Suprapubic skin (tissue), 4 donors: ENCODE measurements around the gene IGF2BP3. TPM values are rescaled to one million over a fixed set of nuclear protein-coding genes. Genes with fewer than 3 reads are reported as not detected.
A peak's percentile ranks its signal among the peaks of the same experiment; 100 is the strongest.

ENCODE experiments used
- DNase-seq, 2 donors: peaks; one replicate each; pipeline ENCODE4 v3.0.0-alpha.2; 2019; ENCODE audit warnings: low spot score in 2 of 2
- H3K27ac ChIP-seq: fragments of 200-600 bp; sonication (generic); one replicate; pipeline ENCODE4 v1.5.1; 2019
- H3K27me3 ChIP-seq: fragments of 200-600 bp; sonication (generic); one replicate; pipeline ENCODE4 v1.5.1; 2019
- H3K36me3 ChIP-seq: fragments of 200-600 bp; sonication (generic); one replicate; pipeline ENCODE4 v1.5.1; 2019
- H3K4me1 ChIP-seq: fragments of 200-600 bp; sonication (generic); one replicate; pipeline ENCODE4 v1.5.1; 2019
- H3K4me3 ChIP-seq: fragments of 200-600 bp; sonication (generic); one replicate; pipeline ENCODE4 v1.5.1; 2019; ENCODE audit warnings: mild to moderate bottlenecking
- H3K9me3 ChIP-seq: fragments of 200-600 bp; sonication (generic); one replicate; pipeline ENCODE4 v1.5.1; 2019
- EP300 ChIP-seq: sonication (generic); formaldehyde crosslinking; IDR thresholded peaks from one replicate; pipeline ENCODE4 v1.6.1; 2017; ENCODE audit warnings: antibody characterized with exemption
- POLR2A ChIP-seq, 2 donors: fragments of 450-650 bp; IDR thresholded peaks; one replicate each; pipeline ENCODE4 v1.6.1; 2017; ENCODE audit warnings: antibody characterized with exemption in 2 of 2, mild to moderate bottlenecking in 2 of 2, moderate library complexity in 2 of 2
- POLR2AphosphoS5 ChIP-seq, 3 donors: sonication (generic); formaldehyde crosslinking; IDR thresholded peaks; one replicate each; pipeline ENCODE4 v1.6.1; 2017; ENCODE audit warnings: antibody characterized with exemption in 3 of 3
- WGBS: methylation state at CpG from one replicate; pipeline ENCODE4 v1.1.5; 2018; 5-methylcytosine and 5-hydroxymethylcytosine counted together
- total RNA-seq, 4 donors: library from RNA; depleted of rRNA; stranded (reverse); fragments of >200 nt; gene quantifications; one replicate each; pipeline ENCODE4 v1.1.0, GENCODE V29; 2016
- TF ChIP-seq, protein P1 (sequence below), 2 donors: fragments of 200-600 bp in 1 of 2; fragments of 450-650 bp in 1 of 2; sonication (generic) in 1 of 2; IDR thresholded peaks; one replicate each; pipeline ENCODE4 v1.5.1; 2016 to 2019; ENCODE audit warnings: antibody characterized with exemption in 2 of 2, mild to moderate bottlenecking in 1 of 2, moderate library complexity in 1 of 2

Gene IGF2BP3
- total RNA-seq, 4 donors from 2014 or later, result 0.47 to 1.9 TPM; not detected in 2

DNA sequence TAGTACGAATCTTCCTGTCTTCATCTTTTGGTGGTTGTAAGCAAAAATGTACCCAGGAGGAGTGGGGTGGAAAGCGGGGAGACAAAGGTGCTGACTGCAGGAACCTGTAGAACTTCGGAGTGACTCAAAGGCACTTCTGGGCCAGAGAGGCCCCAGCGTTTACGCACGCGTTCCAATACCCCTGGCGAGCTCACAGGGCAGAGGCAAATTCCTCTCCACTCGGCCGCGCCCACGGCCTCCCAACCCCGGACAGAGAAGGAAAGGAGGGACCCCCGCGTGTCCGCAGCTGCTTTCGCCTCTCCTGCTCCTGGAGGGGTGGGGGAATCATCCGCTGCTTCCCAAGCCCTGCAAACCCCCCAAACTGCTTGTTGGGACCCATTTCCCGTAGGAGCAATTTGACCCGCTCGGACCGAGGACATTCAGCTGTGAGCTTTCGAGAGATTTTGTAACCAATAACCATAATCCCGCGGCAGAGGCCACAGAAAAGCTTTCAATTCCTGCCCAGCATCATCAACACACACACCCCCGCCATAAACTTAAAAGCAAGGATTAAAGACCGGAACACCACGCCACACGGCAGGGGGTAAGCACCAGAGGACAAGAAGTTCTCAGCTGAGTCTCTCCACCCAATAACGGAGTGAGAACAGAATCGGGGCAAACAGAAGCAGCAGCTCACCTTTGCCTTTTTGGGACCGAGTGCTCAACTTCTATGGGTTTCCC is 2.3 kb downstream of the IGF2BP3 start:
- Histone ChIP-seq H3K27ac (no peak overlapping the region), H3K9me3 (no peaks in the 10 kb centered on the region), H3K4me1 (peaks cover 40% of the 10 kb centered on the region), H3K27me3 (peaks cover 100% of the 10 kb centered on the region), H3K4me3 (peak overlapping the region; percentile 50), H3K36me3 (no peaks in the 10 kb centered on the region)
- TF ChIP-seq, protein P1, sequence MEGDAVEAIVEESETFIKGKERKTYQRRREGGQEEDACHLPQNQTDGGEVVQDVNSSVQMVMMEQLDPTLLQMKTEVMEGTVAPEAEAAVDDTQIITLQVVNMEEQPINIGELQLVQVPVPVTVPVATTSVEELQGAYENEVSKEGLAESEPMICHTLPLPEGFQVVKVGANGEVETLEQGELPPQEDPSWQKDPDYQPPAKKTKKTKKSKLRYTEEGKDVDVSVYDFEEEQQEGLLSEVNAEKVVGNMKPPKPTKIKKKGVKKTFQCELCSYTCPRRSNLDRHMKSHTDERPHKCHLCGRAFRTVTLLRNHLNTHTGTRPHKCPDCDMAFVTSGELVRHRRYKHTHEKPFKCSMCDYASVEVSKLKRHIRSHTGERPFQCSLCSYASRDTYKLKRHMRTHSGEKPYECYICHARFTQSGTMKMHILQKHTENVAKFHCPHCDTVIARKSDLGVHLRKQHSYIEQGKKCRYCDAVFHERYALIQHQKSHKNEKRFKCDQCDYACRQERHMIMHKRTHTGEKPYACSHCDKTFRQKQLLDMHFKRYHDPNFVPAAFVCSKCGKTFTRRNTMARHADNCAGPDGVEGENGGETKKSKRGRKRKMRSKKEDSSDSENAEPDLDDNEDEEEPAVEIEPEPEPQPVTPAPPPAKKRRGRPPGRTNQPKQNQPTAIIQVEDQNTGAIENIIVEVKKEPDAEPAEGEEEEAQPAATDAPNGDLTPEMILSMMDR (IDR thresholded peaks at IDR 0.05), result no peak
- TF ChIP-seq POLR2A (IDR thresholded peaks at IDR 0.05) (no peak), EP300 (no peak), POLR2AphosphoS5 (IDR thresholded peaks at IDR 0.05) (no peak)
- no peak for DNase-seq
- whole genome bisulfite sequencing, result 15% methylated on average over 32 of the region's 32 CpGs

- Histone ChIP-seq H3K27me3 (peaks cover 100% of the 10 kb centered on the region), H3K4me3 (no peak overlapping the region)
- 33% methylated on average over 11 of the region's 11 CpGs for WGBS
Observed at GRCh38 chr7:23467291-23467805, 2.9 kb downstream of the IGF2BP3 start.

DNA sequence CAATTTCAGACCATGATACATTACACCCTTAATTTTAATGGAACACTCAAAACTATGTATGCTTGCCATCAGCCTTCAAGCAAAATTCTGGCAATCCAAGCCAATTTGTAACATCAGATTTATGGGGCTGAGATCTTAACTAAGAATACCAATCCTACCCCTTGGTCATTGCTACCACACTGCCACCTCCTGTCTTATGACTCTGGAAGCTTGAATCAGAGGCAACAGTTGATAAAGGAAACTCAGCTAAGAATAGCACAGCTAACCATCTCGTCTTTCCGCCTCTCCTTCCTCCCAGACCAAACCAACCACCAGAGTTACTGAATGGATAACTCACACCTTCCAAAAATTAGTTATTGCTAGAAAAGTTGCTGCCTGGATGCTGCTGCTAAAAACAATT is 7.4 kb downstream of the IGF2BP3 start:
- TF ChIP-seq POLR2AphosphoS5 (IDR thresholded peaks at IDR 0.05), result no peak
- TF ChIP-seq EP300, result no peak
- no peak for TF ChIP-seq POLR2A (IDR thresholded peaks at IDR 0.05)
- 7% methylated on average over 2 of the region's 2 CpGs for WGBS
- Histone ChIP-seq H3K4me1 (peaks cover 6% of the 10 kb centered on the region), H3K27me3 (peaks cover 97% of the 10 kb centered on the region), H3K9me3 (no peaks in the 10 kb centered on the region), H3K36me3 (no peaks in the 10 kb centered on the region), H3K4me3 (no peak overlapping the region), H3K27ac (no peak overlapping the region)
- DNase-seq, result no peak

More at GRCh38 chr7:23467291-23467805, 2.9 kb downstream of the IGF2BP3 start:
- no peak for TF ChIP-seq POLR2AphosphoS5 (IDR thresholded peaks at IDR 0.05)
- no peak for TF ChIP-seq POLR2A (IDR thresholded peaks at IDR 0.05)
- TF ChIP-seq, protein P1 (IDR thresholded peaks at IDR 0.05), result no peak
- TF ChIP-seq EP300, result no peak
- DNase-seq, result no peak
- Histone ChIP-seq H3K27ac (no peak overlapping the region), H3K9me3 (no peaks in the 10 kb centered on the region), H3K36me3 (no peaks in the 10 kb centered on the region), H3K4me1 (peaks cover 40% of the 10 kb centered on the region)

GRCh38 chr7:23458044-23458443 is 12.2 kb downstream of the IGF2BP3 start:
- H3K27ac ChIP-seq, result no peak overlapping the region
- TF ChIP-seq, protein P1 (IDR thresholded peaks at IDR 0.05), result no peak
- TF ChIP-seq POLR2A (IDR thresholded peaks at IDR 0.05), result no peak
- TF ChIP-seq EP300, result no peak
- no peak for TF ChIP-seq POLR2AphosphoS5 (IDR thresholded peaks at IDR 0.05)
- no peaks in the 10 kb centered on the region for H3K4me1 ChIP-seq
- H3K4me3 ChIP-seq, result no peak overlapping the region
- no peaks in the 10 kb centered on the region for H3K9me3 ChIP-seq
- WGBS, result 81% methylated on average over 3 of the region's 3 CpGs
- no peak for DNase-seq
- peaks cover 82% of the 10 kb centered on the region for H3K27me3 ChIP-seq
- H3K36me3 ChIP-seq, result no peaks in the 10 kb centered on the region

DNA sequence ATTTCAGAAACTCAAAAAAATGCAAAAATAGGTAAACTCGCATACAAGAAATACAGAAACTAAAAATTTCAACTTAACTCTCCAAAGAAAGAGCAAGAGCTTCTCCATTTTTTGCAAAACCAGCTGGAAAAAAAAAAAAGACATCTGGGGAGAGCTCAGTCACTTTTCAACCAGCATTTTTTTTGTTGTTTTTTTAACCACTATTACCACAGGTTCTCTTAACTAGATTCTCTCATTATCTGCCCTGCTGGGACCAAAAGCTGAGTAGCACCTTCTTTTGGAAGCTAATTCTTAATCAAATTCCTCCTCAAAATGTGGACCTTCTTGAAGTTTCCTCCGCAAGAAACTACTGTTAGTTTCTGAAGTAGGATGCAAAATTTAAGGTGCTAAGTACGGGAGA is 14.2 kb downstream of the IGF2BP3 start:
- Histone ChIP-seq H3K27me3 (peaks cover 75% of the 10 kb centered on the region), H3K36me3 (no peaks in the 10 kb centered on the region), H3K9me3 (no peaks in the 10 kb centered on the region), H3K27ac (no peak overlapping the region), H3K4me3 (no peak overlapping the region), H3K4me1 (no peaks in the 10 kb centered on the region)
- WGBS, result 92% methylated on average over 3 of the region's 3 CpGs
- no peak for TF ChIP-seq POLR2AphosphoS5 (IDR thresholded peaks at IDR 0.05)
- TF ChIP-seq EP300, result no peak
- TF ChIP-seq, protein P1 (IDR thresholded peaks at IDR 0.05), result no peak
- TF ChIP-seq POLR2A (IDR thresholded peaks at IDR 0.05), result no peak
- no peak for DNase-seq
